ENCODE data around the gene DNM3. TPM values are rescaled to one million over a fixed set of nuclear protein-coding genes. Genes with fewer than 3 reads are reported as not detected.

Gene DNM3
- polyA plus RNA-seq, 3 donors, result 4.1 to 6.3 (median 4.4) TPM

GRCh38 chr1:171917331-171917730 lies 76.0 kb downstream of the DNM3 start:
- no peak for DNase-seq

DNA sequence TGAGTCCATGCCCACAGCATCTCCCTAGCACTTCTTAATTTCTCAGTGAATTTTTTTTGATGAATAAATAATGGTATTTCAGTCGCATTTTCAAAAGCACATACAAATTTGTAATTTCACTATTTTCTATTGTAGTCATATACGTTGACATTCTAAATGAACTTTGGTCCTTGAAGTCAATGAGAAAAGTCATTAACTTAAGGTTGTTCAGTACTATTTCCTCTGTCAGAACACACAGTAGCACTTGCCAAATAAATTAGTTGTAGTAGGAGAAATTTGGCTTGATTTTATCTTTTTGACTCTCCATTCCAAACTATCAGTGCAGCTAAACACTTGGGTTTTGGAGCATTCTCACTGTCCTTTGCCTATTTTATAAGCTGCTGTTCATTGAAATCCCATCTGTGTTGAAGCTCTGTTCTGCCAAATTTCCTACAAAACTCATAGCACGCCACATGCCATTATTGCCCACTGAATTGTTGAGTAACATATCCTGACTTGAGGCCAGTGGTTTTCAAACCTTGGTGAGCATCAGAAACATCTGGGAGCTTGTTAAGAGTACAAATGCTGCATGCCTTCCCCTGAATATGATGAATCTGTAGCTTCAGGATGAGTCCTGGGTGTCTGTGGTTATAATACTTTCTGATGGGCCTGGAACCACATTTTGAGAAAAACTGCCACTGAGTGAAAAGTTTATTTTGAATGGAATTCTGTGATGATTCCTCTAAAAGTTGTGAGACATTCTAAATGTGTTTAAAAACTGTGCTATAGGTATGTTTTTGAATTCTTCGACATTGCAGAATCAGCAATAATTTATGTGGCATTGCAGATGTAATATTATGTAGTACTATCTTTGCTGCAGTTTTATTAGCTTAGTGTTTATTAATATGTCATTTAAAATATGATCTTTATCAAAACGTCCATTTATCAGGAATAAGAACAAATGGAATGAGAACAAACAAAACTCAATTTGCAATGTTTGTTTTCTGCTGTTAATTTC lies 78.9 kb downstream of the DNM3 start:
- DNase-seq, result no peak

- no peak for DNase-seq
These were observed 81.7 kb downstream of the DNM3 start for GRCh38 chr1:171922999-171923398.

DNA sequence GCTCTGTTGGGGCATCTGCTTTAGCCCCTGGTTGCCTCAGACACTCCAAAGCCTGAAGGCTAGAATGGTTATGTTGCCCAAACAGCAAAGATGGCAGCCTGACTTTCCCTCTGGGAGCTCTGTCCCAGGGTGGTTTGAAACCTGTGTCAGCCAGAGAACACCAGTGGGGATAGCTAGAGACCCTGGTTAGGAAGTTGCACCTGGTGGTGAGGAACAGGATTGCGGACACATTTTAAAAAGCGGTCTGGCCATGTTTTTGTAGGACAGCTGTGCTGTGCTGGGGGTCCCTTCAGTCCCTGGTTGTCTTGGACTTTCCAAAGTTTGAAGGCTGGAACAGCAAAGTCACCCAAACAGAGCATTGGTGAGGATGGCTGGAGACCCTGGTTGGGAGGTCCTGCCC lies 87.8 kb downstream of the DNM3 start:
- no peak for DNase-seq

DNA sequence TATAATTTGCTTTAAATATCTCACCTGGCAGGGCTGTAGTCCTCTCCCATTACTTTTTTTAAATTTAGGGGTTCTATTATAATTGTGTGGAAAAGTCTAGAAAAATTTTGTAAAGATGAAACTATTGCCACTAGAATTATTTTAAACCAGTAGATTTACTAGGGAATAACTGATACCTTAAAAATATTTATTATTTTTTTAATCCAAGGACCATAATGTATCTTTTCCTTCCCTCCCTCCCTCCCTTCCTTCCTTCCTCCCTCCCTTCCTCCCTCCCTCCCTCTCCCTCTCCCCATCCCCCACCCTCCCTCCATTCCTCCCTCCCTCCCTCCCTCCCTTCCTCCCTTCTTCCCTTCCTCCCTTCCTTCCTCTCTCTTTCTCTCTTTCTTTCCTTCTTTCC lies 90.5 kb downstream of the DNM3 start:
- no peak for DNase-seq

- no peak for DNase-seq
These were observed 93.4 kb downstream of the DNM3 start for GRCh38 chr1:171934664-171935063.

GRCh38 chr1:171935086-171935485 lies 93.8 kb downstream of the DNM3 start:
- DNase-seq, result no peak

DNA sequence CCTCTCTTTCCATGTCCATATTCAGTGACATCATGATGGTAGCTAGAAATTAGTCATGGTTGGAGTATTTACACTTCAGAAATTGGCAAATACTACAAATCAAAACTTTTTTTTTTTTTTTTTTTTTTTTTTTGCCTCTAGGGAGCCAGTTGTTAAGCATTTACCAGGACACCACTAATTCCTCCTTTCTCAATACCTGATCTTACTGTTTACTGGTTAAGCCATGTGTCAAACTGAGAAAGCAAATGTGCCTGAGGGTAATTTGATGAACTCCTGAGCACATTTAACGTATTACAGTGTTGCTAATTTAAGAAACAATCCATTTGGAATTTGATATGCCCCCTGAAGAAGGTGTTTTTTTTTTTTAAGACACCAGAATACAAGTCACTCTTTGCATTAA lies 94.4 kb downstream of the DNM3 start:
- DNase-seq, result no peak

DNA sequence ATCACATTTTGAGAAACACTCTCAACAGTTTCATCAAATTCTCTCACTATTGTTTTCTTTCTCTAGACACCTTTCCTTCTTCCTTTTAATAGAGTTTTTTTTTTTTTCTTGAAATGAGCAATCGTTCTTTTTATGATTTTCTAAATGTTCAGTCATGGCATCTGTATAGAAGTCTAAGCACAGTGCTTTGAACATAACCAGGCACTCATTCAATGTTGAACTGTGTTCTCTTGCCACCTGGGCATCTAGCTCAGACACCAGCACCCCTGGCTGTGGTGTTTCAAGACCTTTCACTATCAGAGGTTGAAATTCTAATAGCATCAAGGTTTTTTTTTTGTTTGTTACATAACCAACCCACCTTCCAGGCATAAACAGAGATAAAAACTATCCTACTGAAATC lies 96.6 kb downstream of the DNM3 start:
- DNase-seq, result no peak

DNA sequence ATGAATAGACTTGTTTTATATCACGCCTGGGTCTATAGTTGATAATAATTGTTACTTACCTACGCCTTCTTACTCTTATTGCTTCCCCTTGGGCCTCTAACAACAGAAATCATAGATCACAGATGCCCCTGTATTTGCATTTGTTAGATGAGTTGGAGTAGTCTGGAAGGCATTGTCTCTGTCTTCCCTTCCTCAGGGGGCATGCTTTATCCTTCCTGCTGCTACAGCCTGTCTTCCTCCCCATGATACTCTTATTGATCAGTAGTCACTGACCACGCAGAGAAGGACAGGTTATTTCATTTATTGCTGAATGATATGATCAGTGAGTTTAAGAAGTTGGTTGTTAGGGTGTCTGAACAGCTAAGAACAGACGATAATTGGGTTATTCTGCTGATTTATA lies 98.4 kb downstream of the DNM3 start:
- no peak for DNase-seq

DNA sequence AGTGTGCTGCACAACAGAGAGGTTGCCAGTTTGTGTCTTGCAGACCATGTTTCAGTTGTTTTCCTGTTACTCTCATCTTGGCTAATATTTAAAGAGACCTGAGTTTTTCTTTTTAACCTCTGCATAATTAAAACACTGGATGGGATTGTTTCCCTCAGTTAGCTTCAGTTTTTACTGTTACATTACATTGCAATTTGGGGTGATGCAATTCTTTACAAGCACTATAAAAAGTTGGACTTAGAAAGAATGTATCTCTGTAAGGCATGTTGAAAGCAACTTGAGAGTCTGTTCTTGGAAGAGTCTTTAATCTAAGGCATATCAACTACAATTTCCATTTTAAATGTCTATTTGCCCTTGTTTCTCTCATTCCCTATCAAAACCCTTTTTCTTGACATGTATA lies 99.1 kb downstream of the DNM3 start:
- DNase-seq, result no peak

DNA sequence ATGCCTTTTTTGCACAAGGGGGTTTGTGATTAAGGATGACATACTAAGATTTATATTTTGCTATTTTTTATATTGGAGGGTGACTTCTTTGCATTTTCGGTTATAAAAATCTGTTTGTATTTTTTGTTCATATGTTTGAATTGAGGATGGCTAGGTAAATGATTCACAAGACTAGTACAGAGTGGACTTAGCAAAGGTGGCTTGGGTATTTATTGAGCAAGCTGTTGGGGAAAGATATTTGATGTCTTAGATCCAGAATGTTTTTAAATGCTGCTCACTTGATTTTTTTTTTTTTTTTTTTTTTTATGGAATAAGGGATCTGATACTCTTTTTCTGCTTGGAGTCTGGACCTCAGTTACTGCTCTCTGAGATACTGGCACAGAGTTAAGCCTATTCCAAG lies 100.6 kb downstream of the DNM3 start:
- DNase-seq, result no peak

GRCh38 chr1:171943973-171944561 lies 102.8 kb downstream of the DNM3 start:
- DNase-seq, result no peak

DNA sequence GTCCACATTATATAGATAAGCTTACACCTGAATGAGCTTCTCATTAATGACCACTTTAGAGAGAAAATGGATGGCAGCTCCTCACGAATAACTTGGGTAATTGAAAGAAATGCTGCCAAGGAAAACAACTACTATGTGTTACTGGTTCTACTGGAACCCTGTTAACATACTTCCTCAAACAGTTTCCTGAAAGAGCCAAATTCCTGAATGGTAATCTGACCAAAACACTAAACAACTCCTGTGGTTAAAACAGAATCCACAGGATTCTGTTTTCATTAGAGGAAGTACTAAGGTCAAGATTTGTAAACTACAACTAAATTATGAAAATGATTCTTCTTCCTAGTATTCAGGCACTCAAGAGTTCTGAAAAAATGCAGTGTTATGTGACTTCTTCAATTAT lies 107.2 kb downstream of the DNM3 start:
- DNase-seq, result no peak

GRCh38 chr1:171949316-171949715 lies 108.0 kb downstream of the DNM3 start:
- DNase-seq, result no peak

GRCh38 chr1:171953835-171954234 lies 112.5 kb downstream of the DNM3 start:
- peak; percentile 45 for DNase-seq

DNA sequence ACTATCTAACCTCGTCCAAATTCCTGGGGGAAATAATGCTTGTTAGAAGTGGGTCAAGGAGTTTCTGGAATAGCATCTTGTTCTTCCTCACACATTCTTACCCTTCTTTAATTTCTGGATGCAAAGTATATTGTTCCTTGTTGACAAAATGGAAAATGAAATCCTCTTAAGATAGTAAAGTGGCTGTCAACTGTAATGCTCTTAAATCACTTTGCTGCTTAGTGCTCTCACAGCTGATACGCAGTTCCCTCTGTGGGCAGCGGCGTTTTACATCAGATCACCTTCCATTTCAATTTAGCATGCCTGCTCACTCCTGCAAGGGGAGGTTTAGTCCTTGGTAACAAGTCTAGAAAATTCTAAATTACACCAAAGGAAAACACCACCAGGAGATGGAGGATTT lies 113.1 kb downstream of the DNM3 start:
- DNase-seq, result peak; percentile 12

GRCh38 chr1:171961861-171962260 lies 120.6 kb downstream of the DNM3 start:
- DNase-seq, result no peak

- DNase-seq, result no peak
These were observed 122.5 kb downstream of the DNM3 start for GRCh38 chr1:171963762-171964161.

- no peak for DNase-seq
These were observed 124.5 kb downstream of the DNM3 start for GRCh38 chr1:171965777-171966176.

GRCh38 chr1:171966426-171967220 lies 125.3 kb downstream of the DNM3 start:
- DNase-seq, result no peak

GRCh38 chr1:171969226-171969625 lies 127.9 kb downstream of the DNM3 start:
- no peak for DNase-seq

DNA sequence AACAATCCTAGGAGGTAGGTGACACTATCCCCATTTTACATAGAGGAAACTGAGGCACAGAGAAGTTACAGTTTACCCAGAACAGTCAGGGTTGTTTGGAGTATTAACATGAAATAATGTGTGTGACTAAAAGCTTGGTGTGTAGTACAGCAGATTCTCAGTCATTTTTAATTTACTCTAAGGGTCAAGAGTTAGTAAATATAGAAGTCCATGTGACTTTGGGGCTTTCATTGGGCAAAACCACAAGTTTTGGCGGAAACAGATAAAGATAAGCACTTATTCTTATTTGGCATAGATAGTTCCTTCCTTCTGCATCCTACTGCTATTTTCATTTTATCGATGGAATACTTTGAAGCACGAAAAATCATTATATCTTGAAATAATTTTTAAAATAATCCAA lies 128.5 kb downstream of the DNM3 start:
- DNase-seq, result no peak

All from renal pelvis (tissue), 4 donors.